Hematopoietic multipotent progenitor cell treated with erythropoietin and hydrocortisone succinate and interleukin-3 and kit ligand, for 15 days (in vitro differentiated cells): ENCODE results near the gene ATXN1.
A peak's percentile ranks its signal among the peaks of the same experiment; 100 is the strongest.

ENCODE experiments used
- DNase-seq: peaks from one replicate; pipeline ENCODE4 v3.0.0-alpha.2; 2015; ENCODE audit warnings: low spot score

Gene ATXN1

DNA sequence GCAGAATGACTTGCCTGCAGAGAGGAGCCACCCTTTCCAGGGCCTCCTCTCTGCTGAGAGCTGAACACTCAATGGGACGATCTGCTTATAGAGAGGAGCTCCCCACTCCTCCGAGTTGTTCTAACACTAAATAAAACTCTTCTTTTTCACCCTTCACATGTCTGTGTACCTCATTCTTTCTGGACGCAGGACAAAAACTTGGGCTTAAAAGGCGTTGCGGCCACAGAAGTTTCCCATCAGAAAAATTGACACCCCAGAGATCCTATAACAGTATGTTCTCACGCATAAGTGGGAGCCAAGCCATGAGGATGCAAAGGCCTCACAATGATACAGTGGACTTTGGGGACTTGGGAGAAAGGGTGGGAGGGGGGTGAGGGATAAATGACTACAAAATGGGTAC, 401.7 kb downstream of the ATXN1 start:
- no peak for DNase-seq

DNA sequence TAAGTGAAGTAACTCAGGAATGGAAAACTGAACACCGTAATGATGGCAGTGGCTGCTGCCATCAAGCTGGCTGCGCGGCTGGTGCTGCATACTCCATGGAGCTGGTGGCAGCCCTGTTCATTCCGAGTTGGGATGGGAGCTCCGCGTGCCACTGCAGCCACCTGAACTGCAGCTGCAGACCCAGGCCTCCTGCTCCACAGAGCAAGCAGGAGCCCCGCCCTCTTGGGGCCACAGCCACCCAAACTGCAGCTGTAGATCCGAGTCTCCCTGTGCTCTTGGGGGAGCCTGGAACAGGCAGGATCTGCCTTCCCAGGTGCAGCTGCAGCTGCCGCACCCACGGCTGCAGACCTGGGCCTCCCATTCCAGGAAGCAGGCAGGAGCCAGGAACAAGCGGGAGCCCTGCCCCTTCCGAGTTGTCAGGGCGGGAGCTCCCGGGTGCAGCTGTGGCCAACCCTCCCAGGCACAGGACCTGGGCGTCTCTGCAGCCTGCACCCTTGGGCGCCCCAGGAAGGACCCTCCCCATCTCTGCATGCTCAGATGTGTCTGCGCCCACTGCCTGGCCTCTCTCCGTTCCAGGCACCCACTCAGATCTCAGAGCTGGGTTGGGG, 402.6 kb downstream of the ATXN1 start:
- no peak for DNase-seq

DNA sequence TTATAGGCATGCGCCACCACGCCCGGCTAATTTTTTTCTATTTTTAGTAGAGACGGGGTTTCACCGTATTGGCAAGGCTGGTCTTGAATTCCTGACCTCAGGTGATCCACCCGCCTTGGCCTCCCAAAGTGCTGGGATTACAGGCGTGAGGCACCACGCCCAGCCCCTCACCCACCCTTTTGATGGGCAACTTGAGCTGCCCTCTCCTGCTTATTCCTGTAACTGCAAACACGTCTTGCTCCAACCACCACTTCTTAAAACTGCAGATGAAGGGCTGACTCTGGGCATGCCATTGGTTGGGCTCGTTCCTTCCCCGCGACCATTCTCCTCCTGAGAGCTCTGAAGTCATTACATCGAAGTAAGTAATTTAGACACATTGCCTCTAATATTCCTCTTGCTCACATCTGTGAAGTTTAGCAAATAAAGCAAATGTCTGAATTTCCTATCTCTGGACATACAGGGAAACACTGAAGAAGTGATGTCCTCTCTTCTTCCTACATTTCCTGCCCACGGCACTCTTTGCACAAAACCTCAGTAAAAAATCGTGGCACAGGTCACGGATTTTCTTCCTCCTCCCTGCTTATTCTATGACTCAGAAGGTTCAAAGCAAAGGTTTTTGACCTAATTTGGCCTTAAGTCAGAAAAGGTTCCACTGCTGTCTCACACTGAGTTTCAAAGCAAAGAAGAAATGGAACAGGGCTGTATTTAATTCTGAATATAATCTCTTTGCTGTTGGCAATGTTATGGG, 405.4 kb downstream of the ATXN1 start:
- no peak for DNase-seq

DNA sequence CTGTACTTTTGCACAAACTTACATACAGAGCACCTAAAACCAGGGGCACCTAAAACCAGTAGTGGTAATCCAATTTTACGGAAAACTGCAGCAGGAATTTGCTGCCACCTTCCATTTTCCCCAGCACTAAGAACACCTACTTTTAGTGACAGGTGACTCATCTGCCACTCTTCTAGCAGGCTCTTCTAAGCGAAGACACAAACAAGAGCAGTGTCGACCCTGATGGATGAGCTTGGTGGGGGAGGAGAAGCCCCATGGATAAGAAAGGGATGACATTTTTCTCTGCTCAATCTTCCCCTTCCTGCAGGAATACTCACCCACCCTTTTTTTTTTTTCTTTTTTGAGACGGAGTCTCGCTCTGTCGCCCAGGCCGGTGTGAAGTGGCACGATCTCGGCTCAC, 406.0 kb downstream of the ATXN1 start:
- no peak for DNase-seq

DNA sequence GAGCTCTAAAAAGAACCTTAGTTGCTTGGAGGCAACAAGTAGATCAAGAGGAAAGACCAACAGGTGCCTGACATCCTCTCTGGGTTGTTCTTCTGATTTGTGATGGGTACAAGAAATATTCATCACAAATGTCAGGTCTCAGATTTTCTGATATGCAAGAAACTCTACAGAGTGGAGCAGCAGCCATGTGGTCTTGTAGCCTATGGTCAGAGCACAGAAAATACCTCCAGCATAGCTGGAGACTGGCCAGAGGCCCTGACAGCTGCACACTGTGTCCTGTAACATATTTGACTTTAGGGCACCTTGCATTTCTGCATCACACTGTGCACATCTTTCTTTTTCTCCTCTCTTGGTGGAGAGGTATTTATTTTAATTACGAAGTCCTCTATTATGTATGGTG, 406.6 kb downstream of the ATXN1 start:
- DNase-seq: no peak

DNA sequence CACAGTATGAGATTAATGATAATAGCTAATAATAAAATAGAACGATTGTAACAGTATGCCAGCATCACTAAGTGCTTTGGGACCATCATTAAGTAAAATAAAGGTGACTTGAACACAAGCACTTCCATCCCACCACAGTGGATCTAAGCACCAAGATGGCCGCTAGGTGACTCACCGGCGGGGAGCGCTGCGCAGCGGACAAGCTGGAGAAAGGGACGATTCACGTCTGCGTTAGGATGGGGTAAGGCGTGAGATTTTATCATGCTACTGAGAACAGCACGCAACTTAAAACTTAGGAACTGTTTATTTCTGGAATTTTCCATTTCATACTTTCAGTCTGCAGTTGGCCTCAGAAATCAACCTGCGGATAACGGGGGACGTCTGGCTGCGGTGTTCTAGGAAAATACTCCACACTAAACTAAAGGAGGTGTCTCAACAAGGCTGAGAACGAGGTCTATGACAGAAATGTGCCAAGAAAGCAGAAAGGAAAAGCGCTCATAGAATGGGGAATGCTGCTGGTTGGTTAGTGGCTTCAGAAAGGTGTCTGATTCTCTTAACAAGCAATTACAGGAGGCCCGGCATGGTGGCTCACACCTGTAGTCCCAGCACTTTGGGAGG, 408.3 kb downstream of the ATXN1 start:
- no peak for DNase-seq

DNA sequence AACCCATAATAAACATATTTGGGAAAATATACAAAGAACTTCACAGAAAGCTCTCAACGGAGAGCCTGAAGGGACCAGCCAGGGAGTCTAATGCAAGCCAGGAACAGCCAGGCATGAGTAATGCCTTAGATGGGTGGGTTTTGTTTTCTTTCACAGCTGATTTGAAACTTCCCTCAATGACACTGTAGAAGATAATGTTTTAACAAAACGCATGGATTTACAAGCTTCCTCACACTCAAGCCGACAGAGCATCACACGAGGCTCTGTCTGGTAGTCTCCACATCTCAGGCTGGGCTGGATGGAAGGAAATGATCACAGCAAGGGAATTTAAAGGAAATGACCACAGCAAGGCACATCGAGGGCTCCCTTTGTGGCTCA, 409.0 kb downstream of the ATXN1 start:
- no peak for DNase-seq

DNA sequence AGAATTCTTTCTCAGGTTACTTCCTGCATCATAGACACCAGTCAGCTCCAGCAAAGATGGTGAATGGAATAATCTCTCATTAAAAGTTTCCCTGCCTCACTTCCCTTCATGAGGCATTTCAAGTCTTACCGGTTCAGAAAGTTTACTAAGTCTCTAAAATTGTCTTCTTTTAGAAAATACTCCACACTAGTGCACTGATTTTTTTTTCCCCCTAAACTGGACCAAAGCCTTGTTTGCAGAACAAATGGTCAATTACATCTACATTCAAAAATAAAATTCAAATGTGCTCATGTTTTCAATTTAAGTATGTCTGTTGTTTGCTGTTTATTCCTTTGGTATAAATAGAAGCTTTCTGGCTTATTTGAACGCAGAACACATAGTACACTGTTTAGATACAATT, 411.7 kb downstream of the ATXN1 start:
- no peak for DNase-seq

DNA sequence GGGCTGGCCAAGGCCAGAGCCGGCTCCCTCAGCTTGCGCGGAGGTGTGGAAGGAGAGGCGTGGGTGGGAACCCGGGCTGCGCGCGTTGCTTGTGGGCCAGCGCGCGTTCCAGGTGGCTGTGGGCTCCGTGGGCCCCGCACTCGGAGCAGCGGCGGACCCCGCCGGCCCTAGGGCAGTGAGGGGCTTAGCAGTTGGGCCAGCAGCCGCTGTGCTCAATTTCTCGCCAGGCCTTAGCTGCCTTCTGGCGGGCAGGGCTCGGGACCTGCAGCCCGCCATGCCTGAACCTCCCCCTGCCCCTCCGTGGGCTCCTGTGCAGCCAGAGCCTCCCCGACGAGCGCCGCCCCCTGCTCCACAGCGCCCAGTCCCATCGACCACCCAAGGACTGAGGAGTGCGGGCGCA, 414.4 kb downstream of the ATXN1 start:
- DNase-seq: no peak

DNA sequence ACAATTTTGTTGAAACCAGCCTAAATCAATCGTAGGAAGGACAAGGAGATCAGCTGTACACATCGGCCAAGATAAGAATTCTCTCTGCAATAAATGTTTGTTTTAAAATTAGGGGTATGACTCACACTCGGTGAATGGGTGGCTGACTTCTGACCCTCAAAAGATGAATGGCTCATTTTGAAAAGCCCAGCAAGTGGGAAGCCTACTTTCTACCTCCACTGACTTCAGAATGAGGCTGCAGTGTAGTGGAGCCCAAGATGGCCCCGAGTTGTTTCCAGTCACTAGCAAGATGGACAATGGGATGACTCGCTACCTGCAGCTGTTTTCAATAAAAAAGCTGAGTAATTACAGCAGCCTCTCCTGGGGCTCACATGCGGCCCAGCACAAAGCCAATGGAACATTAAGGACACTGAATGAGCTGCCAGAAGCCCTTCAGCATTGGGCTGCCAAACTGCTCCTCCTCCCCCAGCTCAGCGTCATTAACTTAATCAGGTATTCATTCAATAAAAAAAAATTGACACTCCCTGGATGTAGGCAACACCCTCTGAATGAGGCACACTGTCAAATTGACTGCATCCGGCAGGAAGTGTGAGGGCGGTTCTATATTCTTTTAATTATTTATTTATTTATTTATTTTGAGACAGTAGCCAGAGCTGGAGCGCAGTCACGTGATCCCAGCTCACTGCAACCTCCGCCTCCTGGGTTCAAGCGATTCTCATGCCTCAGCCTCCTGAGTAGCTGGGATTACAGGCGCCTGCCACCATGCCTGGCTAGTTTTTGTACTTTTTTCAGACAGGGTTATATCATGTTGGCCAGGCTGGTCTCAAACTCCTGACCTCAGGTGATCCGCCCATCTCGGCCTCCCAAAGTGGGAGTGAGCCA, 415.6 kb downstream of the ATXN1 start:
- no peak for DNase-seq

DNA sequence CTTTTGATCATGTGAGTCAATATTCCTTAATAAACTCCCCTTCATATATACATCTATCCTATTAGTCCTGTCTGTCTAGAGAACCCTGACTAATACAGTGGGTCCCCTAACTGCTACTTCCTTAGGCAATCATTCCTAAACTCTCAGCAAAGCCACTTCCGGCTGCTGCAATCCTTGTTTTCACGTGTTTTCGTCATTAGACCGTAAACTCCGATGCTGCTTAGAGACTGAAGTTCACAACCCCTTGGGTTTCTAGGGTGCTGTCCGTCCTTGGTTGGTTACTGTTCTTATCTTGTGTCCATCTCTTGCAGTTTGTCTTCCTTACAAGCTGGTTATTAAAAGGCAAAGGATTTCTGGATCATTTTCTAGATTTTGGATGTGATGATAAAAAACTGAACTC, 416.5 kb downstream of the ATXN1 start:
- no peak for DNase-seq

DNA sequence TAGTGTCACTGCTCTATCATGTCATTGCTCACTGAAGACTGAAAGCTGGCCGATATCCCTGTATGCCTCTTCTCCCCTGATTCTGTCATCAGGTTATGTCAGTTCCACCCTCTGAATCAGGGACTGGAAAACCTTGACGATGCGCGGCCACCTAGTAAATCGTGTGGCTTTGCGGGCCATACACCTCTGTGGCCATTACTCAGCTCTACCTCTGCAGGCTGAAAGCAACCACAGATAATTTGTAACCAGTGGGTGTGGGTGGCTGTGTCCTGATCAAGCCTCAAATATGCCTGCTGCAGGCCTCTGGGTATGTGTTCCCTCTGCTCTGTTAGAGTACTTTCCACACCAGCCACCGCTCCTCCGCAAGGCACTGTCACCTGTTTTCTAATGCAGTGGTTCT, 417.7 kb downstream of the ATXN1 start:
- DNase-seq: no peak

DNA sequence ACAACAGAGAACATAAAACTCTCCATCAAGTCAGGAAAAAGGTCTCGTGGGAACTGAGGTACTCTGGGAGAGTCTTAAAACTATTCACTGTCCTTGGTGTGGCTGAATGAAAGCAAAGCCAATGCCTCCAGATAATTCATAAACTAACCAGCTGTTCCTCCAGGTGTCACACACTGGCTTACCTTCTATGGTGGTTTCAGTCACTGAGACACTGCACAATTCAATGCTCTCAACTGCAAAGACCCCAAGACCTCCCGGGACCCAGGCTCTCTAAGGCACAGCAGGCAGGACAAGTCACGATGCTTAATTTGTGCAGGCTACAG, 422.0 kb downstream of the ATXN1 start:
- DNase-seq: no peak

DNA sequence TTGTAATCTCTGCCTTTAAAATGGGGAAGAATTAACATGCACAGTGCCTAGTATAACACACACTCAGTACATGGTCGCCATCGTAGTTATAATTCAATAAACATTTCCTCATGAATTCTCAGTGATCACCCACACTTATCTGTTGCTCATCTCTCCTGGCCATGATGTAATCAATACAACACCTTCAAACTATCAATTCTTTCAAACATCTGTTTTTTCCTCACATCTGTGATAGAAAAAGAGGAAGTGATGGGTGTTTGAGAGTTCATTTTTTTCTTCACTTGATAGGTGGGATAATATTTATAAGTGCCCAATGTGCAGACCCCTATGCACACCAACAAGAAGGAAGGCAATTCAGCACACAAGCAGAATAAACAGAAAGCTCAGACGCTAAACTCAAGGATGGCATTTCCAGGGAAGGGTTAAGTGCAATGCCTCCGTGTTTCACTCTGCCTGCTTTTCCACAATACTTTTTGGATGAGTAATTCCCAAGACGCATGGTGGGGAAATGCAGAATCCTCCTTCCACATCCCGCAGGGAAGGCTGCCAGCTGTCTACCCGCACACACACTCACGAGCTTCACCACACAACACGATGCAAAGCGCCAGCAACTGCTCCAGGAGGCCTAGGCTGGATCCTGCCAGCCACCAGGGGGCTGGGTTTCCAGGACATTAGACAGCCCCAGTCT, 422.5 kb downstream of the ATXN1 start:
- no peak for DNase-seq

DNA sequence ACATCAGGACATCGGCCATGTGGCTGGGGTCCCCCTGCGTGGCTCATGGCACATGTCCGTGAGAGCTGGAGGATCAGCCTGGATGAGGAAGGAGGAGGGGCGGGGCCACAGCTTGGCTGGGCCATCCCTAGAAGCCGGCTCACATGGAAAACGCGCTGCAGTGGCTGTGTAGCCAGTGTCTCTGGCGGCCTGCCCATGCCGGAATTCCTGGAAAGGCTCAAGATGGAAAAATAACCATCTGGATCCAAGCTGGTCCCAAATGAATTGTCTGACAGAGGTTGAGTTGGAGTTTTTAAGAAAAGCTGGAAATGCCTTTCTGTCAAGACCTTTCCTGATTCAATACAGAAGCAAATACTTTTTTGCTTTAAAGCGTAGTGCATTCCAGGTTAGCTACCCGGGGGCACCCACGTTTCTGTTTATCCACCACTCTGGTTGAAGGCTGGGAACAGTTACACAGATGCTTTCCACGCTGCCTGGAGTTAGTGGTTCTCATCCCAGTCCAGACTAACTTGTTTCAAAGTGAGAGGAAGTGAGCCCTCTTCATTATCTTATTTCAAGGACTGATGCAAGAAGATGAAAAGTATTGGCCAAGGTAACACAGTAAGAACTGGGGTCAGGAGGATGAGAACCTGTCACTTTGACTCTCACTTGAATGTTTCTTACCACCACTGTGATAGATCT, 423.8 kb downstream of the ATXN1 start:
- no peak for DNase-seq

DNA sequence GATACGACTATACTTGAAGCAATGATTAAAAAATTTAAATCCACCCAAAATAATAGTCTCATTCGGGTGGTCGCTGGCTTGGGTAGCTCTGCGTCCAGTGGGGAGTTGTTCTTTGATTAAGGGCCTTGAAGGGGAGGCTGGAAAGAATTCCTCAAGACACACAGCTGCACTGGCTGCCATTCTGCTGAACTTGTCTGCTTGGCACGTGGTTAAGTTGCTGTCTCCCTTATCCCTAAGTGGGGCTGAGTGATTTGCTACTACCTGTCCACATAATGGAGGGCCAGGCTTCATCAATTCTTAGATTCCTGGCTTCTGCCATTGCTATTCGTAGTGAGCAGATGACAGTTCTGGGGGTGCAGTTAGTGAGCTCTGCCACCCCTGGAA, 424.4 kb downstream of the ATXN1 start:
- no peak for DNase-seq

DNA sequence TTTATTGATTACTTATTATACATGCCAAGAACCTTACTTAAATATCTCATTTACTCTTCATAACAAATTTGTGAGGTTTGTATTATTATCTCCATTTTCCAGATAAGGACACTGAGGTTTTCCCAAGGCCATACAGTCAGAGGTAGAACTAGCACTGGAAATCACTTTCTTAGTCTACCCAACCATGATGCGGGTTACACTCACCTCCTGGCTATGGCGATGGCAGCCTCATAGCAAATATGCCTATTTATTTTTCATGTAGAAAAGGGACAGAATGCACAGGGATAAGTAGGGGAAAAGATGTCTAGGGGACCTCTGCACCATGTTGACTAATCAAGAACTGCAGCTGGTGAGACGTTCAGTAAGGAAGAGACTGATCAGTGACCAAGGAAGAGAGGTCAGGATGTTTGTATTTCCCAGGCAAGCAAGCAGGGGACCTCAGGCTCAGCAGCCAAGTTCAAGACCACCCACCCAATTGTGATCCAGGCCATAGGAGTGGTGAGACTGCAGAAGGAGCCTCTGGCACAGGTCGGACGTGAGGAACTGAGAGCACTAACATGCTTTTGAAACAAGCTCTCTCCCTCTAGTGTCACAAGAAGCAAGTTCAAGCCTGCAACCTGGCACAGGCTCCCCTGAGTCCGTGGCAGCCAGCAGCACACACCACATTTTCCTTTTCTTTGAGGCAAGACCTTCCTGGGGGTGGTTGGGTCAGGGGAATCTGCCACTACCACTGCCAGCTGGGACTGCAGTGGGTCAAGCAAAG, 425.0 kb downstream of the ATXN1 start:
- DNase-seq: no peak

DNA sequence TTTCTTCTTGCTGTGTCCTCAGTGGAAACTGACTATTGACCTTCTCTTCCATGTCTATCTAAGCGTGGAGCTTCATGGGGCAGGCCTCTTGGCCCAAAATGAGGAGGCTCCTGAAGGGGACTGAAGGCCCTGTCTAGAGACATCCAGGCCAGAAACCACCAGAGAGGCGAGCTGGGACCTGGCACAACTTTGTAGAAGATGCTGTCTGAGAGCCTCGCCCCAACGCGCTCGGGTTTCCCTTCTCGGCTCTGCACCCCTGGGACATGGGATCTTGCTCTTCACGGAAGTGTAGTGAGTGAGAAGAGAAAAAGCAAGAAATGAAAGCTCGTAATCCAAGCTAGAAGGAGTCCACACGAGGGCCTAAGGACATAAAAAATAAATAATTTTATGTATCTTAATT, 426.1 kb downstream of the ATXN1 start:
- DNase-seq: no peak

DNA sequence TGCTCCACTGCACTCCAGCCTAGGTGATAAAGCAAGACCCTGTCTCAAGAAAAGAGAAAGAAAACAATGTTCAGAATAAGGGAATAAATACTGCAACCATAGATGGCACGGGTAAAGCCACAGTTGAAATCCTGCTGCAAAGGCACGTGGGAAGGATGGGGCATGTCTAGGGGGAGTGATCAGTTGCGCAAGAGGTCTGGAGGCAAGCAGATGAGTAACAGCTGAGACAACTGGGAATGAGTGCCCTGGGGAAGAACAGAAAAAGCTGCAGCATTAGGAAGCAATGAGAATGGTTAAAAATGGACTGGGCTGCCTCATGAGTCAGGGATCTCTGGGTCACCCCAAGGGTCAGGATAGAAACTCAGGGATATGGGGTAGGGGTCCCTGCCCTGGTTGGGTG, 426.6 kb downstream of the ATXN1 start:
- DNase-seq: no peak

DNA sequence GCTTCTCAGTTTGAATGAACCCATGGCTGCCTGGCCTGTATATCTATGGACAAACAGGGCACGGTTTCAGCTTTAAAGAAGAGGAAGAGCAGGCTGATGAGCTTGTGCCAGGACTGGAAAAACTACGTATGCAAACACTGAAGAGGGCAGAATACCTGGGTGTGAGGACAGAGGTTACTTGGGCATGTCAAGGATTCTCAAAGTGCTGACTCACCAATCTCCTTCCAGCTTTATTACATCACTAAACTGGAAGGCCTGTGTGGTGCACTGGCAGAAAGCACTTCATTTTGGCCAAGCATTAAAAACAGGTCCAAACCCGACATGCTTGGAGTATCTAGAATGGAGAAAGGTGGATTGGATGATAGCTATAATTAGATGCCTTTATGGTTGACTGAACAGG, 427.7 kb downstream of the ATXN1 start:
- no peak for DNase-seq

DNA sequence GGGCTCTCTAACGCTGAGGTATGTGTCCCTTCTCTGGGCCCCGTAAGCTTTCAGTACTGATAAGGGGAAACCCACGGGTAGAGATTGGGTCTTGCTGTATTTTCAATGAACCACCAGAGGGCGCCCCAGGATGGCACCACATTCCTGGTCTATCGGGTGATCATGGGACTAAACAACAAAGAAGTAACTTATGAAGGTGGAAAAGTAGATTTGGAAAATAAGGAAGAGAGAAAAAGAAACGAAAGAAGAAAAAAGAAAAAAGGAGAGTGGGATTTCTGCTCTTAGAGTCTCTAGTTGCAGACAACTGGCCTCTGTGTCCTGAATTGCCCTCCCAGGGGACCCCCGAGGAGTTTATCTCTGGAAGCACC, 429.1 kb downstream of the ATXN1 start:
- DNase-seq: peak; percentile 82
